Vagina (tissue), 2 donors: ENCODE data around the gene TDRKH.
A peak's percentile ranks its signal among the peaks of the same experiment; 100 is the strongest.

Experiments
- CTCF ChIP-seq, 3 experiments: fragments of 450-650 bp in 2 of 3; fragments of 200-600 bp in 1 of 3; sonication (generic) in 1 of 3; IDR thresholded peaks; one replicate each; pipeline ENCODE4 v1.5.1; 2017 to 2019; ENCODE audit warnings: antibody characterized with exemption in 3 of 3, mild to moderate bottlenecking in 2 of 3, moderate library complexity in 2 of 3
- POLR2A ChIP-seq, 2 donors: fragments of 450-650 bp; IDR thresholded peaks; one replicate each; pipeline ENCODE4 v1.6.1; 2017; ENCODE audit warnings: antibody characterized with exemption in 2 of 2, mild to moderate bottlenecking in 2 of 2, moderate library complexity in 2 of 2
- POLR2AphosphoS5 ChIP-seq, 2 donors: sonication (generic); formaldehyde crosslinking; IDR thresholded peaks; one replicate each; pipeline ENCODE4 v1.9.0; 2017; ENCODE audit warnings: antibody characterized with exemption in 2 of 2, mild to moderate bottlenecking in 2 of 2, low read depth in 1 of 2; ENCODE audit not compliant: insufficient read depth in 1 of 2

- TF ChIP-seq CTCF (IDR thresholded peaks at IDR 0.05), result no peak
- TF ChIP-seq POLR2A (IDR thresholded peaks at IDR 0.05), result no peak
- peak in 1 of 2 donors; percentile 65 for TF ChIP-seq POLR2AphosphoS5 (IDR thresholded peaks at IDR 0.05; ENCODE audit: insufficient read depth in 1 of 2, low read depth in 1 of 2)
Measured at GRCh38 chr1:151839457-151840403, 49.4 kb upstream of the TDRKH start, which contains the start of gene C2CD4D.
